GM19351 (cell line): ENCODE results near the gene MPZL3.

Experiments used
- ATAC-seq: cut with Tn5 transposase; IDR thresholded peaks from one replicate; pipeline ENCODE4 v1.9.1; 2021; ENCODE audit warnings: mild to moderate bottlenecking, moderate library complexity; ENCODE audit not compliant: unreplicated experiment

MPZL3 gene

DNA sequence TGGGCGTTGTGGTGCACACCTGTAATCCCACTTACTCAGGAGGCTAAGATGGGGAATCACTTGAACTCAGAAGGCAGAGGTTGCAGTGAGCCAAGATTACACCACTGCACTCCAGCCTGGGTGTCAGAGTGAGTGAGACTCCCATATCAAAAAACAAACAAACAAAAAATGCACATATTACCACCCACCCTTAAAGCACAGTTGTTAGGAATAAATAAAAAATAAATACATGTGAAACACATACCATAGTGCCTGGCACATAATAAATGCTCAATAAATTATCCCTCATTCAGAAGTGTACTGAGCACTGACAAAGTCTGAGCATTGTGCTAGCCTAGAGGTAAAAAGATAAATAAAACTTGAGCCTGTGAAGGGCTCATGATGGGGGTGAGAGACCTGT, 18.3 kb downstream of the MPZL3 start:
- no peak for ATAC-seq

DNA sequence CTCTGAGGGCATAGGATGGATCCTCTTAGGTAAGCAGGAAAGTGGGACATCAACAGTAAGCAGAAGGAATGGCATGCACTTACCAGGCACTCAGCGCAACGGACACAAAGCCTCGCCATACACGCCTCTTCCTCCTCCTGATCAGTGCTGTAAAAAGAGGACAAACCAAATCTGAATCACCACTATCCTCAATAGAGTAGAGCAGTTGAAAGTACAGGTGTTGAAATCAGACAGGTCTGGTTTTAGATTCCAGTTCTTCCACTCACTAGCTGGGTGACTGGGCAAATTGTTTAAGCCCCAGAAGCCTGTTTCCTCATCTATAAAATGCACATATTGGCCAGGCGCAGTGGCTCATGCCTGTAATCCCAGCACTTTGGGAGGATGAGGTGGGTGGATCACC, 18.8 kb downstream of the MPZL3 start:
- ATAC-seq: no peak

GRCh38 chr11:118232659-118233058, 19.5 kb downstream of the MPZL3 start:
- ATAC-seq: no peak

DNA sequence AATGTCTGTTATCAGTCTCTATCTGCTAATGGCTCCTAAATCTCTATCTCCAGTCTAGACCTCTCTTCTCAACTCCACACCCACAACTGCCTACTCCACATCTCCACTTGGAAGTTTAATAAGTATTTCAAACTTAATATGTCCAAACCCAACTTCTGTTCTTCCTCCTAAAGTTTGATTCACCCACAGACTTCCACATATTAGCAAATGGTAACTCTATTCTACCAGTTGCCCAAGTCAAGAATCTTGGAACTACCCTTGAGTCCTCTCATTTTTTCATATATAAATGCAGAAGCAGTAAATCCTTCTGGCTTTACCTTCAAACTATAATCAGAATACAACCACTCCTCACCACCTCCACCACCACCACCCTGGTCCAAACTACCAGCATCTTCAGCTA, 20.7 kb downstream of the MPZL3 start:
- ATAC-seq: no peak

DNA sequence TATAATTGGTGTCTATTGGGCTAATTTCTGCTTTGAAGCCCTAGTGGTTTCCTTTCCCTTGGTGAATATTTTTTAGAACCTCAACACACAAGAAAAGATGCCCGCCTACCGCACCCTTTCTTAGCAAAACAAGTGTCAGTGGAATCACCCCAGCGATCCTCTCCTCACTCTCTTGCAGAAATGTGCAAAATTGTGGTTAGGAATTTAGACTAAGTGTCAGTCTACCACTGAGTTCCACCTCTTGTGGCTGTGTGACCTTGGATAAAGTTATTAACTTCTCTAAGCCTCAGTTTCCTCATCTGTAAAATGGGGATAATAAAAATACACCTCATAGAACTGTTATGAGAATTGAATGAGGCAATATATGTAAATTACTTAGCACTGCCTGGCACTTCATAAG, 22.1 kb downstream of the MPZL3 start:
- ATAC-seq: no peak

DNA sequence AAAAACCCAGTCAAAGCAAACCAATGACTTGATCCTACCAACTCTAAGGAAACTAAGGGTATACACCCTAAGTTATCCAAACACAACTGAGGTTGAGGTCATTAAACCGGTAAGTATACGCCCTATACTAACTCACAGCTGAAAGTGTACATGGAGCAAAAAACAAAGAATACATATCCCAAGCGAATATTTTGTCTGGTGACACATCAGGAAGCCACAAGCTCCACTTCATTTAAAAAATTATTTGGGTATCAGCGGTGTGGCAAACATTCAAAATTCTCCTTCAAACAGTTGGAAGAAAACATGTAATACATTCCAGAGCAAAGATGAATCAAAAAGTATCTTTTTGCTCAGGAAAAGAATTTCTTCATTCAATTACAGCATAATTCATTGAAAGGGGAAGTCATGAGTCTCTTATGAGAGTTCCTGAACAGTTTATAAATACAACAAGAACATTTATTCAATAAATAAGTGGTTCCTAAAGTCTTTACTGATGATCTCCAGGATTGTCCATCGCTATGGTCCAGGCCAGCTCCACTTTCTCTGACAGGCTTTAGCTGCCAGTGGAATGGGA, 22.8 kb downstream of the MPZL3 start:
- ATAC-seq: no peak

- peak; percentile 68 for ATAC-seq
Measured at GRCh38 chr11:118227865-118228785, 24.0 kb downstream of the MPZL3 start.

GRCh38 chr11:118226781-118227180, 25.4 kb downstream of the MPZL3 start:
- ATAC-seq: no peak

DNA sequence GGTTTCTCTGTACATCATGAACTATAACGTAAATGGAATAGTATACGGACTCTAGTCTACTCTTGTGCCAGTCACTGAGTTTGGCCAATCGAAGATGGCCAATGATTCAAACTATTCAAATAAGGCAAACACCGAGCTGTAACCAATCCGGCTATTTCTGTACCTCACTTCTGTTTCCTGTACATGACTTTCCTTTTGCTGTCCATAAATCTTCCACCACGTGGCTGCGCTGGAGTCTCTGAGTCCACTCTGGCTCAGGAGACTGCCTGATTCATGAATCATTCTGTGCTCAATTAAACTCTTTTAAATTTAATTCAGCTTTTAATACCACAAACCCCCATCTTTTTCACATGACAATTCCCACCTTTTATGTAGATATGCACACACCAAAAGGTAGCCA, 25.9 kb downstream of the MPZL3 start:
- ATAC-seq: no peak

- ATAC-seq: peak; percentile 59
Measured at GRCh38 chr11:118224511-118225188, 27.5 kb downstream of the MPZL3 start, which contains the start of gene JAML. JAML (minus strand) TSS chr11:118225011; CDS start chr11:118214866, 10,145 bp downstream.

- ATAC-seq: no peak
Measured at GRCh38 chr11:118223992-118224391, 28.2 kb downstream of the MPZL3 start.

DNA sequence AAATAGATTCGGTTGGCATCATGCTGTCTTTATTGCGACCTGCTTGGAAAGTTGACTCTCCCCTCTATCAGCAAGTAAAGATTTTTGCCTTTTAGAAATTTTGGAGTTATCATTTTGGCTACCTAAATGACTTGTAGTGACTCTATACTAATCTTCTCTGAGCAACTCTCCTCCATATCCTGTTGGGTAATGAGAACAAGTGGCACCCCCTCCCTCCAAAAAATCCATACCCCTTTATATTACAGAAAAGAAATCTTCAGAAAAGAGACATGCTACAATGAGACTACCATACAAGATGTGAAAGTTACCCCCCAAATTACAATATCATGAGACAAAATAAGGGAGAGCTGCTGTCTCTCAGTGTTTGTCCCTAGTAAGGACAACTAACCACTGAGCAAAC, 28.6 kb downstream of the MPZL3 start:
- no peak for ATAC-seq

GRCh38 chr11:118222437-118222836, 29.7 kb downstream of the MPZL3 start:
- no peak for ATAC-seq

- no peak for ATAC-seq
Measured at GRCh38 chr11:118221419-118221818, 30.7 kb downstream of the MPZL3 start.

- ATAC-seq: no peak
Measured at GRCh38 chr11:118219732-118220131, 32.4 kb downstream of the MPZL3 start.

DNA sequence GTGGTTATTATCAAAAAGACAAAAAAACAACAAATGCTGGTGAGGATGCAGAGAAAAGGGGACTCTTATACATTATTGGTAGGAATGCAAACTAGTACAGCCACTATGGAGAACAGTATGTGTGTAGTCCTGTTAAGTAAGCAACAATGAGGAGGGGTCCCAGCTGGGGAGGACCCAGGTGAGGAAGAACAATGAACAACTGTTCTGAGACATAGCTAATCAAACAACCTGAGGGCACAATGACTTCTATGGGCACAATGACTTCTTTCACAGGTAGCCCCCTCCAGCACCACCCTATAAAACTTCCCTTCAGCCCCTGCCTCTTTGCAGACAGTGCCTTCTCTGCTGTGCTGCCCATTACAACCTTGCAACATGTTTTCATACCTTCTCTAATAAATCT, 32.9 kb downstream of the MPZL3 start:
- ATAC-seq: no peak

GRCh38 chr11:118217575-118217974, 34.6 kb downstream of the MPZL3 start:
- no peak for ATAC-seq

GRCh38 chr11:118216621-118217481, 35.3 kb downstream of the MPZL3 start:
- ATAC-seq: no peak

DNA sequence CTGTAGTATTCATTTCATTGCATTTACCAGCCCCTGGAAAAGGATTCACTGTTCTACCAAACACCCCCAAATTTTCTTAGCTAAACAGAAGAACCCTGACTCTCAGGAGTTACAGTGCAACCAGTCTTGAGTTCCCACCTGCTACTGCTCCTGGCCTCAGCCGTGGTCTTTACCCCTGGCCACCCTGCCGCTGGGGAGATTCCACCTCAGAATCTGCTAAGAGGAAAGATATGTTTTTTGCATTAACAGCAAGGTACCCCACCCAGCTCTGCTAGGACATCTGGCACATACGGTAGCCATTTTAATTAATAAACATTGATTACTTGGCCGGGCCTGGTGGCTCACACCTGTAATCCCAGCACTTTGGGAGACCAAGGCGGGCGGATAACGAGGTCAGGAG, 36.4 kb downstream of the MPZL3 start:
- ATAC-seq: no peak

DNA sequence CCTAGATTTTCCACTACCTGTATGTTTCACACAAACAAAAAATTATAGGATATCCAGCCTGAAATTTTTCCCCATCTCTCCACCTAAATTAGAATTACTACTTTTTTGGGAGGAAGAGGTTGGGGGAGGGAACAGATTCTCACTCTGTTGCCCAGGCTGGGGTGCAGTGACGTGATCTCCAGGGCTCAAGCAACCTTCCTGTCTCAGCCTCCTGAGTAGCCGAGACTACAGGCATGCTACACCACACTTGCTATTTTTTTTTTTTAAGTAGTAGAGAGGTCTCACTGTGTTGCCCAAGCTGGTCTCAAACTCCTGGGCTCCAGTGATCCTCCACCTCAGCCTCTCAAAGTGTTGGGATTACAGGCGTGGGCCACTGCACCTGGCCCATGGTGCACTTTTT, 36.9 kb downstream of the MPZL3 start:
- ATAC-seq: no peak
